Panc1 (cell line): ENCODE measurements around the gene FAM124B. TPM values are rescaled to one million over a fixed set of nuclear protein-coding genes. Genes with fewer than 3 reads are reported as not detected.

Experiments
- ATAC-seq: fragments of 200-7000 bp; cut with Tn5 transposase; 2 replicates; pipeline ENCODE4 v1.9.1; 2020; ENCODE audit warnings: mild to moderate bottlenecking, moderate library complexity
- BruUV-seq: library from RNA; stranded (reverse); fragments of 400-500 nt; replicated peaks from 2 replicates; lab custom pipeline; 2021; lab: Mats Ljungman, UMichigan
- CTCF ChIA-PET: fragments of 300-600 bp; sonication (Branson Sonifier 250); formaldehyde crosslinking; loops from one replicate; lab custom pipeline; 2022; ENCODE audit warnings: antibody characterized with exemption; lab: Charles Lee
- POLR2A ChIA-PET: fragments of 300-600 bp; sonication (Branson Sonifier 250); formaldehyde crosslinking; loops from one replicate; lab custom pipeline; 2022; ENCODE audit warnings: antibody characterized with exemption; lab: Charles Lee
- DNase-seq: peaks from one replicate; pipeline ENCODE4 v3.0.0-alpha.2; 2010; ENCODE audit warnings: low read depth, low spot score
- H3K27ac ChIP-seq: 2 replicates; pipeline ENCODE4 v1.5.1; 2011; ENCODE audit warnings: mild to moderate bottlenecking, low read length, inconsistent platforms
- H3K27me3 ChIP-seq: fragments of 200-500 bp; sonication (Bioruptor generic); 2 replicates; pipeline ENCODE4 v1.6.0; 2014; ENCODE audit warnings: low read length, inconsistent platforms; ENCODE audit not compliant: control insufficient read depth, insufficient read depth
- H3K36me3 ChIP-seq: fragments of 200-500 bp; sonication (Bioruptor generic); 2 replicates; pipeline ENCODE4 v1.5.1; 2014; ENCODE audit warnings: inconsistent platforms, mild to moderate bottlenecking, low read length, moderate library complexity; ENCODE audit not compliant: control insufficient read depth, insufficient read depth
- H3K4me1 ChIP-seq: 2 replicates; pipeline ENCODE4 v1.5.1; 2011; ENCODE audit warnings: inconsistent platforms, mild to moderate bottlenecking, low read length, moderate library complexity; ENCODE audit not compliant: control insufficient read depth, insufficient read depth
- H3K4me3 ChIP-seq, 2 experiments: 2 replicates each; pipeline ENCODE4 v1.5.1; 2011 to 2012; ENCODE audit warnings: low read depth in 2 of 2, low read length in 2 of 2, mild to moderate bottlenecking in 2 of 2, inconsistent platforms in 1 of 2, moderate library complexity in 1 of 2
- H3K9me3 ChIP-seq: fragments of 200-500 bp; sonication (Bioruptor generic); 2 replicates; pipeline ENCODE4 v1.5.1; 2014; ENCODE audit warnings: low read depth, mild to moderate bottlenecking, inconsistent platforms, low read length, moderate library complexity; ENCODE audit not compliant: control insufficient read depth, insufficient read depth
- POLR2AphosphoS5 ChIP-seq: IDR thresholded peaks from 2 replicates; pipeline ENCODE4 v1.6.1; 2012; ENCODE audit warnings: mild to moderate bottlenecking, low read depth, low read length, moderate library complexity
- REST ChIP-seq, 2 experiments: IDR thresholded peaks; 2 replicates each; pipeline ENCODE4 v1.6.1; 2011 to 2012; ENCODE audit warnings: low read depth in 2 of 2, control low read depth in 1 of 2, low read length in 1 of 2, mild to moderate bottlenecking in 1 of 2, moderate library complexity in 1 of 2; ENCODE audit not compliant: insufficient read depth in 1 of 2
- SIN3A ChIP-seq: IDR thresholded peaks from 2 replicates; pipeline ENCODE4 v1.6.1; 2012; ENCODE audit warnings: low read depth, mild to moderate bottlenecking, low read length, moderate library complexity, borderline replicate concordance; ENCODE audit not compliant: insufficient read depth
- TCF7L2 ChIP-seq: IDR thresholded peaks from 2 replicates; pipeline ENCODE4 v1.6.1; 2011; ENCODE audit warnings: mild to moderate bottlenecking, low read depth, low read length, inconsistent platforms
- in situ Hi-C: cut with HindIII; loops from 2 replicates; pipeline ENCODE4 v1.10.0; 2016; ENCODE audit warnings: low sequenced_read_pairs, low pct_unique_long_range_greater_than_20kb
- intact Hi-C: fragments of 100-400 bp; cut with micrococcal nuclease; formaldehyde crosslinking; loops from one replicate; pipeline ENCODE4 v1.10.0; 2022; ENCODE audit not compliant: unreplicated experiment
- total RNA-seq: library from RNA; stranded (reverse); gene quantifications from one replicate; pipeline ENCODE4 v1.2.1, GENCODE V29; 2021; ENCODE audit not compliant: unreplicated experiment
- TF ChIP-seq, protein P1 (sequence below): fragments of 450-650 bp; IDR thresholded peaks from 2 replicates; pipeline ENCODE4 v1.5.1; 2017; ENCODE audit warnings: mild to moderate bottlenecking

FAM124B gene
- total RNA-seq, 1 experiment from 2014 or later, result 0.08 TPM

GRCh38 chr2:224405841-224406370 is 4.0 kb upstream of the FAM124B start:
- no peaks in the 10 kb centered on the region for H3K27me3 ChIP-seq
- CTCF ChIA-PET, result no interaction called here
- no peak for ATAC-seq
- H3K4me3 ChIP-seq, result no peak overlapping the region
- H3K27ac ChIP-seq, result no peak overlapping the region
- no peaks in the 10 kb centered on the region for H3K36me3 ChIP-seq
- no peaks in the 10 kb centered on the region for H3K4me1 ChIP-seq
- no TSS peak for BruUV-seq
- TF ChIP-seq, protein P1, sequence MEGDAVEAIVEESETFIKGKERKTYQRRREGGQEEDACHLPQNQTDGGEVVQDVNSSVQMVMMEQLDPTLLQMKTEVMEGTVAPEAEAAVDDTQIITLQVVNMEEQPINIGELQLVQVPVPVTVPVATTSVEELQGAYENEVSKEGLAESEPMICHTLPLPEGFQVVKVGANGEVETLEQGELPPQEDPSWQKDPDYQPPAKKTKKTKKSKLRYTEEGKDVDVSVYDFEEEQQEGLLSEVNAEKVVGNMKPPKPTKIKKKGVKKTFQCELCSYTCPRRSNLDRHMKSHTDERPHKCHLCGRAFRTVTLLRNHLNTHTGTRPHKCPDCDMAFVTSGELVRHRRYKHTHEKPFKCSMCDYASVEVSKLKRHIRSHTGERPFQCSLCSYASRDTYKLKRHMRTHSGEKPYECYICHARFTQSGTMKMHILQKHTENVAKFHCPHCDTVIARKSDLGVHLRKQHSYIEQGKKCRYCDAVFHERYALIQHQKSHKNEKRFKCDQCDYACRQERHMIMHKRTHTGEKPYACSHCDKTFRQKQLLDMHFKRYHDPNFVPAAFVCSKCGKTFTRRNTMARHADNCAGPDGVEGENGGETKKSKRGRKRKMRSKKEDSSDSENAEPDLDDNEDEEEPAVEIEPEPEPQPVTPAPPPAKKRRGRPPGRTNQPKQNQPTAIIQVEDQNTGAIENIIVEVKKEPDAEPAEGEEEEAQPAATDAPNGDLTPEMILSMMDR, result no peak
- no peak for TF ChIP-seq REST (IDR thresholded peaks at IDR 0.05; ENCODE audit: insufficient read depth in 1 of 2, low read depth in 2 of 2, low read length in 1 of 2)
- TF ChIP-seq POLR2AphosphoS5, result no peak
- TF ChIP-seq SIN3A, result no peak
- no peak for TF ChIP-seq TCF7L2
- in situ Hi-C loops, result no loop called here
- POLR2A ChIA-PET, result no interaction called here
- no peaks in the 10 kb centered on the region for H3K9me3 ChIP-seq
- no peak for DNase-seq
- intact Hi-C loops, result no loop called here

- Histone ChIP-seq H3K4me3 (no peak overlapping the region), H3K4me1 (no peaks in the 10 kb centered on the region), H3K27ac (no peak overlapping the region), H3K36me3 (no peaks in the 10 kb centered on the region), H3K27me3 (no peaks in the 10 kb centered on the region), H3K9me3 (no peaks in the 10 kb centered on the region)
- intact Hi-C loops, result no loop called here
- DNase-seq, result no peak
- in situ Hi-C loops, result no loop called here
- no peak for ATAC-seq
- ChIA-PET CTCF (no interaction called here), POLR2A (no interaction called here)
- TF ChIP-seq REST (IDR thresholded peaks at IDR 0.05; ENCODE audit: insufficient read depth in 1 of 2, low read depth in 2 of 2, low read length in 1 of 2) (no peak), TCF7L2 (no peak)
- TF ChIP-seq, protein P1, result no peak
- BruUV-seq, result no TSS peak
Observed at GRCh38 chr2:224405412-224405811, 3.5 kb upstream of the FAM124B start.
